Activated CD4-positive, alpha-beta T cell treated with anti-CD3 and anti-CD28 coated beads for 48 hours (primary cell): ENCODE results near the gene USP34.

Experiments
- DNase-seq: peaks from one replicate; pipeline ENCODE4 v3.0.0-alpha.2; 2020

The USP34 gene

DNA sequence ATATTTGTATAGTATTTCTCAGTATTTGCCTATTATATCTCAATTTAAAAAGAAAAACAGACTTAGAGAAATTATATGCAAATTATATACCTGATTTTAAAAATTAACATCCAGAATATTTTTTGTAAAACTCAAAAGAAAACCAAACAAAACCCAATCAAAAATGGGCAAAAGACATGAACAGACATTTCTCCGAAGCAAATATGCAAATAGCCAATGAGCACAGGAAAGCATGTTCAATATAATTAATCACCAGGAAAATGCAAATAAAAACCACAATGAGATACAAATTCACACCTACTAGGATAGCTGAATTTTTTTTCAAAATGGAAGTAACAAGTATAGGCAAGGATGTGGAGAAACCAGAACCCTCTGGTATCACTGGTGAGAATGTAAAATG lies 108.0 kb downstream of the USP34 start:
- DNase-seq, result no peak

DNA sequence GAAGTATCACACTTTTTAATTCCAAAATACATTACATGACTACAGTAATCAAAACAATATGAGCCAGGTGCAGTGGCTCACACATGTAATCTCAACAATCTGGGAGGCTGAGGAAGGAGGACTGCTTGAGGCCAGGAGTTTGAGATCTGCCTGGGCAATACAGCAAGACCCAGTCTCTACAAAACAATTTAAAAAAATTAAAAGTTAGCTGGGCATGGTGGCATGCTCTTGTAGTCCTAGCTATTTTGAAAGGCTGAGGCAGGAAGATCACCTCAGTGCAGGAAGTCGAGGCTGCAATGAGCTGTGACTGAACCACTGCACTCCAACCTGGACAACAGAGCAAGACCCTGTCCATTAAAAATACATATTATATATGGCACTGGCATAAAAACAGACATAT lies 109.8 kb downstream of the USP34 start:
- DNase-seq, result no peak

DNA sequence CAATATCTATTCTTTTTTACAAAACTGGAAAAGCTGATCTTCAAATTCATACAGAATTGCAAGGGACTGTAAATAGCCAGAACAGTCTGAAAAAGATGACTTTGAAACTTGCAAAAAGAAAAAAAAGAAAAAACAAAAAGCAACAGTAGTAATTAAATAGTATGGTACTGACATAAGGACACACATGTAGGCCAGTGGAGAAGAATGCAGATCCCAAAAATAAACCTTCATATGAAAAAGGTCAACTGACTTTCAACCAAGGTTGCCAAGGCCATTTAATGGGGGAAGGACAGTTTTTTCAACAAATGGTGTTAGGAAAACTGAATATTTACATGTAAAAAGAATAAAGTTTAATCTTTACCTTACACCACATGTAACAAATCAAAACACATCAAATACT lies 111.8 kb downstream of the USP34 start:
- no peak for DNase-seq

DNA sequence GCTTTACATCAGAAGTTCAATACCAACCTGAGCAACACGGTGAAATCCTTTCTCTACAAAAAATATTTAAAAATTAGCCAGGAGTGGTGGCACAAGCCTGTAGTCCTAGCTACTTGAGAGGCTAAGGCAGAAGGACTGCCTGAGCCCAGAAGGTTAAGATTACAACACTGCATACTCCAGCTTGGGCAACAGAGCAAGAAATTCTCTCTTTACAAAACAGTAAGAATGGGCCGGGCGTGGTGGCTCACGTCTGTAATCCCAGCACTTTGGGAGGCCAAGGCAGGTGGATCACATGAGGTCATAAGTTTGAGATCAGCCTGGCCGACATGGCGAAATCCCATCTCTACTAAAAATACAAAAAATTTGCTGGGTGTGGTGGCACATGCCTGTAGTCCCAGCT lies 113.2 kb downstream of the USP34 start:
- no peak for DNase-seq

DNA sequence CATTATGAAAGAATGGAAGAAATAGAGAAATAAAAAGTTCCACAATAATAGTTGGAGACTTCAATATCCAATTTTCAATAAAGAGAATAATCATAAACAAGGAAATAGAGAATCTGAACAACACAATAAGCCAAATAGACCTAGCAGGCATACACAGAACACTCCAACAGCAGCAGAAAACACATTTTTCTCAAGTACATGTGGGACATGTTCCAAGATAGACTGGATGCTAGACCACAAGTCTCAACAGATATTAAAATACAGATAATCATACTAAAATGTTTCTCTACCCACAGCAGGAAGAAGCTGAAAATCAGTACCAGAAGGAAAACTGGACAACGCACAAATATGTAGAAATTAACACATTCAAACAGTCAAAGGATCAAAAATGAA lies 113.9 kb downstream of the USP34 start:
- no peak for DNase-seq

DNA sequence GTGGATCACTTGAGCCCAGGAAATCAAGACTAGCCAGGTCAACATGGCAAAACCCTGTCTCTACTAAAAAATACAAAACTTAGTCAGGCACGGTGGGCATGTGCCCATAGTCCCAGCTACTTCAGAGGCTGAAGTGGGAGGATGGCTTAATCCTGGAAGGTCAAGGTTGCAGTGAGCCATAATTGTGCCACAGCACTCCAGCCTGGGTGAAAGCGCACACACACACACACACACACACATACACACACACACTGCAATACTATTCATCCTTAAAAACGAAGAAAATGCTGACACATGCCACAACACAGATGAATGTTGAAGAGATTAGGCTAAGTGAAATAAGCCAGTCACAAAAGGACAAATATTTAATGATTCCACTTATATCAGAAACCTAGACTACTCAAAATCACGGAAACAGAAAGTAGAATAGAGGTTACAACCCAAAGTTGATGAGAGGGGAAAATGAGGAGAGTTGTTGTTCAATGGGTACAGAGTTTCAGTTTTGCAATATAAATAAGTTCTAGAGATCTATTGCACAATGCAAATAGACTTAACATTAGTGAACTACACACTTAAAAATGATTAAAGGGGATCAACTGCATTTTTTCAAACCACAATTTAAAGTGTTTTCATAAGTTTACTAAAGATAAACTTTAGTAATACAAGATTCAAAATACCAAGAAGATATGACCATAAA lies 114.5 kb downstream of the USP34 start:
- DNase-seq, result no peak

DNA sequence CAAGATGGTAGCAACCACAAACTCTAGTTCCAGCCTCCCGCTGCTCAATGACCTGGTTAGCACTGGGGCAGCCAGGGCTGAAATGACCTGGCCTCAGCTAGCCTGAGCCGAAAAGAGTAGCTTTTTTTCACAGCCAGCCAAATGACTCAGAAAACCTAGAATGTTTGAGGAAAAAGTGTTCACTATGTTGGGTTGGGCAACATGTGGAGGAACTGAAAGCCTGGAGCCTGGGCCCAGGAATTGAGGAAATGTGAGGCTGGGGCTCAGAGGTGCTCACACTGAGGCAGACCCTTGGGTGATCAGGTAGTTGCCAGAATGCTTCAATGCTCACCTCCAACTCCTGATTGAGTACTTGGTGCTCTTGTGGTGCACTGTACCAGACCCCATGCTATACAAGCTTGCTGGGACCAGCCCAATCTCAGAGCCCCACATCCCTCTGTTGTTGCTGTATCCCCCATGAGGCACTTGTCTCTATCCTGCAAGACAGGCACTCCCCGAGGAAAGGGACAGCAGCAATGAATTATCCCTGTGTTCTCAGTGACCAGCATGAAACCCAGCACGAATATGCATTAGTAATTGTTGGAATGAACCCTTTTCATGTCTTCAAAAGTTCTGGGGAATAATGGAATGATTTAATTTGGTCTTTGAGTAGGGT lies 116.2 kb downstream of the USP34 start:
- no peak for DNase-seq

DNA sequence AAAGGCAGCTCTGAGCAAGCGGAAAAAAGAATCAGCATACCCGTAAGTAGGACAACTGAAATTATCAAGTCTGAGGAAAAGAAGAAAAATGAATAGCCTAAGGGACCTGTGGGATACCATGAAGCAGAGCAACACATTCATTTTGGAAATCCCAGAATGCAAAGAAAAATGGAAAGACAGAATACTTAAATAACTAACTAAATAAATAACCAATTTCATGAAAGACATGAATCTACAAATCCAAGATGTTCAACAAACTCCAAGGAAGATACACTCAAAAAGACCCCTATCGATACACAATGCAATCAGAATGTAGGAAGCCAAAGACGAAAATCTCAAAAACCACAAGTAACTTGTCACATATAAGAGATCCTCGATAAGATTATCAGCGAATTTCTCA lies 117.0 kb downstream of the USP34 start:
- DNase-seq, result no peak

DNA sequence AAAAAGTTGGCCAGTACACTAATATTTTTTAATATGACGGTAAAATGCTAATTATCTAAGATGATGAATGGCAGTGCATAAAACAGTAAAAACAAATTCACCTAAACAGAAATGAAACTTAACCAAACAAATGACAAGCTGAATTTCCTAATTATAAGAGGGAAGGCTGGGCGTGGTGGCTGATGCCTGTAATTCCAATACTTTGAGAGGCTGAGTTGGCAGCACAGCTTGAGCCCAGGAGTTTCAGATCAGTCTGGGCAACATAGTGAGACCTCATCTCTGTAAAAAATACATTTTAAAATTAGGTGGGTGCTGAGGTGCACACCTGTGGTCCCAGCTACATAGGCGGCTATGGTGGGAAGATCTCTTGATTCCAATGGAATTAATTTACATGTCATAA lies 120.1 kb downstream of the USP34 start:
- no peak for DNase-seq

DNA sequence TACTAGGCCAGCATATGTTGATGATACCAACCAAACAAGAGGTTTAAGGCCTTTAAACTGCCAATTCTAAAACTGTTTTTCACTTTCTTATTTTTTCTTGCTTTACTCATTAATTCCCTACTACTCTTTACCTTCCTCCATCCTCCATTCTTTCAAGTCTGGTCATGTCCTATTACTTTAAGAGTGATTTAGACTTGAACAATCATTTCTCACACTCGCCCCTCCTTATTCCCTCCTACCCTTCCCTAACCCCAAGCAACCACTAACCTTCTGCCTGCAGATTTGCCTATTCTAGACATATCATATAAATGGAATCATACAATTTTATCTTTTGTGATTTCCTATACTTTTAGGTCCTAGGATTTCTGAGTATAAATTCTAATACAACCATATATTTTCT lies 127.7 kb downstream of the USP34 start:
- no peak for DNase-seq

DNA sequence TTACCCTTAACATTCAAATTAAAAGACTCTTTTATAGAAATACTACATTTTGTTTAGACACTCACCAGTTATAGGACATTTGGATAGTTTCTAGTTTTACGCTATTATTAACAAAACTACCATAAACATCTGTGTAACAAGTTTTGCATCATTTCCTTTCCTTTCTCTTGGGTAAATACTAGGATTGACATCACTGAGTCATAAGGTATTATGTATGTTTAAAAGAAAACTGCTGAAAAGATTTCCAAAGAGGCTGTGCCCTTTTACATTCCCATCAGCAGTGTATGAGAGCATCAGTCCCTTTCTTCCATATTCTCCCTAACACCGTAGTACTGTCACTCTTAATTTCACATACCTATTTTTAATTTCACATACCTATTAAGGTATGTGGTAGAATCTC lies 130.6 kb downstream of the USP34 start:
- DNase-seq, result no peak

DNA sequence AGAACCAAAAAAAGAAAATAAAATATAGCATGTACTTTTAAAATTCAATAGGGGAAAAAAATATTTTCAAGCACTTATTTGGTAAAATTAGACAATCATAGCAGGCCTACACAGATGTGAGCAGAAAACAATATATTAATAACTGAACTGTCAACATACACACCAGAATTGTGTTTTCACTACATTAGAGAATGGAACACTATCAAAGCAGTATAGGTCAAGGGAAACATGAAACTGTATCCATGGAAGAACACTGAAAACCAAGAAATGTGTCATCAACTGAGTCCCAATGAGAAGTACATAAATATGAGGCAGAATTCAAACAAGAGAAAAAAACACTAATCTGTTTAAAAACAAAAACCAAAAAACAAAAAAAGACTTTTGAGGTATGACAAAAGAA lies 132.4 kb downstream of the USP34 start:
- DNase-seq, result no peak

DNA sequence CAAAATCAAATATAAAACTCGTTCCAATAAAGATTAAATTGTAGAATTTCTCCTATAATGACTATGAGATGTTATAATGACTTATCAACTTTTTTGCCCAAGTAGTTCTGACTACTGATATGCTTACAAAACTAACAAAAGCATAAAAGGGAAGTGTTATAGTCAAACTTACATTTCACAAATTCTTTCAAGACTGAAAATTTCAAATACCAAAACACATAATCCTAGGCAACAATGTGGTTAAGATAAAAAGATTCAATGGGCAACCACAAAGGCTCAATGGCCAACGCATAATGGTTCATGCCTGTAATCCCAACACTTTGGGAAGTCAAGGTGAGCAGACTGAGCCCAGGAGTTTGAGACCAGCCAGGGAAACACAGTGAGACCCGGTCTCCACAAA lies 135.7 kb downstream of the USP34 start:
- DNase-seq, result no peak

DNA sequence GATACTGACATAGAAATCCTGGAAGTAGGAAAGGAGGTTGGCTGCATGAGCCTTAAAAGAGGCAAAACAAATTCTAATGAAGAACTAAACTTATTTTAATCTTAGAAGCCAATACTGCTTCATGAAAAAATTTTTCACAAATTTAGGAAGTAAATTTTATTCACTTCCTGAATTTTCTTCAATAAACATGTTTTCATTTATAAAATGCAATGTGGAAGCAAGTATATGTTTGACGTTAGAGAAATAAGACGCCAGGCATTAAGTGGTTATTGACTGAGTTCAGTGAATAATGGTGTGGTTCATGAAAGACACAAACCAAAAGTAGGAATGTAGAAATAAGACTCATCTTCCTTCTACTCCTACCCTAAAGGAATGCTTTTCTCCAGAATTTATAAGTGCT lies 136.4 kb downstream of the USP34 start:
- DNase-seq, result no peak

DNA sequence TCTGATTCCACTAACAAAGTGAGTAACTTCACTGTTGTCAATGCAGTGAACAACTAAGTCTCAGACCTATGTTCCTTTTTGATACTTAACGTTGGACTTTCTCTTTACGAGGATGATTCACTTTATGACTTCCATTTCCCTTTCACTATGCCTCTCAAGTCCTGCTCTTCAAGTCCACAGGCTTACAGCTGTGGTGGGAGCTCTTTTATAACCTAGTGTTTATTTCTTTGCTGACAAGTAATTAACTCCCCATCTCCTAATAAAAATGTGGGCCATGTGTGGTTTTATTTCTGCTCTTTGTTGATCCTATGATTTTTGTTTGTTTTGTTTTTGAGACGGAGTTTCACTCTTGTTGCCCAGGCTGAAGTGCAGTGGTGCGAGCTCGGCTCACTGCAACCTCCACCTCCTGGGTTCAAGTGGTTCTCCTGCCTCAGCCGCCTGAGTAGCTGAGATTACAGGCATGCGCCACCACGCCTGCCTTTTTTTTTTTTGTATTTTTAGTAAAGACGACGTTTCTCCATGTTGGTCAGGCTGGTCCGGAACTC lies 142.1 kb downstream of the USP34 start:
- no peak for DNase-seq

DNA sequence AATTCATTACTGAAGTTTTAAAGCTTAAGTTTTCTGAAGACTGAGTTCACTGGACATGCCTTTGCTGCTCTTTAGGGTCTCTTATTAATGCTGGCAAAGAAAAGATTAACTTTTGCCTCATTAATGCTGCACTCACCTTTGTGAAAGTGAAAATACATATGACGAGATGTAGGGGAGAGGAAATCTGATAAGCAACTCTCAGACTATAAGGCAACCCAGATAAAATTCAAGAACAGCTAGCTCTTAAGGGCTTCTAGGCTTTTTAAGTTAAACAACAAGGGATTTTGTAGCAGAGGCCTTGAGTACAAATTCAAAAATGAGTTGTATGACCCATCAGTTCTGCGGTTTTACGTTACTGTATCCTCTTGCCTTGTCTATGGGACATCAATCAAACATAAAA lies 143.7 kb downstream of the USP34 start:
- DNase-seq, result no peak

DNA sequence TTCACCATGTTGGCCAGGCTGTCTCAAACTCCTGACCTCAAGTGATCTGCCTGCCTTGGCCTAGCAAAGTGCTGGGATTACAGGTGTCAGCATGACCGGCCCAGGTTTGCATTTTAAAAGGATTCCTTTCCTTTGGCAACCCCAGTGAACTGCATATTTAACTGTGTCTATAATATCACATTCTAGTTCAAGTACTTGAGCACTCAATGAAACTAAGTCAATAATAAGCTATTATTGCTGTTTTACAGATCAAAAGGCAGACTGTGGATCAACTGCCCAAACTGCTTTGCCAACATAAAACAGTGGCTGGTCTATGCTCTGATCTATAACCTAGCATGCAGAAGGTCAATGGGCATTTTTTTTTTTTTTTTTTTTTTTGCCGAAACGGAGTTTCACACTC lies 144.5 kb downstream of the USP34 start:
- no peak for DNase-seq

DNA sequence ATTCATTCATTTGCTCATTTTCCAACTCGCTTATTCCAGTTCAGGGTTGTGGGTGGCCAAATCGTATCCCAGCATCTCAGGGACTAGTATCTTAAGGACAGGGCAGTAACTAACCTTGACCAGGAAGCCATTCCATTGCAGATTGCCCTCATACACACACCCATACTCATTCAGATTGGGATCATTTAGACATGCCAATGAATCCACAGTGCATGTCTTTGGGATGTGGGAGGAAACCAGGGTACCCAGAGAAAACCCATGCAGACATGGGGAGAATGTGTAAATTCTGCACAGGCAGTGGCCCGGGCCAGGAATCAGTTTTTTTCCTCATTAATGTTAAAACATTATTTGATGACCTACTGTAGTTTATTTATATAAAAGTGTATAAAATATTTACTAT lies 150.7 kb downstream of the USP34 start:
- DNase-seq, result no peak

DNA sequence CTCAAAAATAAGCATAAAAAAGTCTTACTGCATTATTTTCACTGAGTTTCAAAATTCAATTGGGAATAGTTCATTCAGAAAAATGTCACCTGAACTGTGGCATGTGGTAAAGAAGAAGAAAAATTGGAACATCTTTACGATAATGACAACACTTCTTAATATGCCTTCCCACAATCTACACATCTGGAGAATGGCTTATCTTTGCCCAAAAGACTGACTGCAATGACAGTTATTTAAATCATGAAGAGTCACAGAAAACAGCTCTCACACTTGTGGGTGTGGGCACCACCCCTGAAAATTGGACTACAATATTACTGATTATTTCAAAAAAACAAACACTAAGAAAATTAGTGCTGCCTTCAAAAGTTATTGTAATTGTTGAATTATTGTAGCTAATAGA lies 152.3 kb downstream of the USP34 start:
- no peak for DNase-seq

DNA sequence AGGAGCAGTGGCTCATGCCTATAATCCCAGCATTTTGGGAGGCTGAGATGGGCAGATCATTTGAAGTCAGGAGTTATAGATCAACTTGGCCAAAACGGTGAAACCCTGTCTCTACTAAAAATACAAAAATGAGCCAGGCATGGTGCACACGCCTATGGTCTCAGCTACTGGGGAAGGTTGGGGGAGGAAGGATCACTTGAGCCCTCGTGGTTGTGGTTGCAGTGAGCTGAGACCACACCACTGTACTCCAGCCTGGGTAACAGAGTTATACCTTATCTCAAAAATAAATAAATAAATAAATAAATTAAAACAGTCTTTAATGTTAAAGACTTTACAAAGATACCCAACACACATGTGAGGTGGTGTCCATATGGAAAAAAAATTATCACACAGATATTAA lies 174.9 kb downstream of the USP34 start:
- DNase-seq, result no peak

DNA sequence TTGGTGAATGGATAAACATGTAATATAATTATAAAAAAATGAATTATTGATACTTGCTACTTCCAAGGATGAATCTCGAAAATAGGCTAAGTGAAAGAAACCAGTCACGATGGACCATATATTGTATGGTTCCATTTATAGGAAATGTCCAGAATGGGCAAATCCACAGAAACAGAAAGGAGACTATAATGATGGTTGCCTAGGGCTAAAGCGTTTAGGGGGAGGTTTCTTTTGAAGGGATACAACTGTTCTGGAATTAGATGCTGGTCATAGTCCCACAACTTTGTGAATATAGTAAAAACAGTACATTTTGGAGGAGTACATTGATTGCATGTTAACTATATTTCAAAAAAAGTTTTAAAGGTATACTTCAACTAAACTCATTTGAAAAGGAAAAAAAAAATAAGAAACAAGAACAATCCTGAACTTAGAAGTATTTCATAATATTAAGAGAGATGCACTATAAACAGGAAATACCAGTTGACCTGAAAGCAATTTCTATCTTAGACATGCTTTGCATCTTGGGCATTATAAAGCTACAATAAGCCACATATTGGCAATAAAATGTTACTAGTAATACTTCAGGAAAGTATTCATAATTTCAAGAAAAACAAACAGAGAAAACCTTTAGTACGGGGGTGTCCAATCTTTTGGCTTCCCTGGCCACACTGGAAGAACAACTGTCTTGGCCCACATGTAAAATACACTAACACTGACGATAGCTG lies 178.9 kb downstream of the USP34 start:
- no peak for DNase-seq

DNA sequence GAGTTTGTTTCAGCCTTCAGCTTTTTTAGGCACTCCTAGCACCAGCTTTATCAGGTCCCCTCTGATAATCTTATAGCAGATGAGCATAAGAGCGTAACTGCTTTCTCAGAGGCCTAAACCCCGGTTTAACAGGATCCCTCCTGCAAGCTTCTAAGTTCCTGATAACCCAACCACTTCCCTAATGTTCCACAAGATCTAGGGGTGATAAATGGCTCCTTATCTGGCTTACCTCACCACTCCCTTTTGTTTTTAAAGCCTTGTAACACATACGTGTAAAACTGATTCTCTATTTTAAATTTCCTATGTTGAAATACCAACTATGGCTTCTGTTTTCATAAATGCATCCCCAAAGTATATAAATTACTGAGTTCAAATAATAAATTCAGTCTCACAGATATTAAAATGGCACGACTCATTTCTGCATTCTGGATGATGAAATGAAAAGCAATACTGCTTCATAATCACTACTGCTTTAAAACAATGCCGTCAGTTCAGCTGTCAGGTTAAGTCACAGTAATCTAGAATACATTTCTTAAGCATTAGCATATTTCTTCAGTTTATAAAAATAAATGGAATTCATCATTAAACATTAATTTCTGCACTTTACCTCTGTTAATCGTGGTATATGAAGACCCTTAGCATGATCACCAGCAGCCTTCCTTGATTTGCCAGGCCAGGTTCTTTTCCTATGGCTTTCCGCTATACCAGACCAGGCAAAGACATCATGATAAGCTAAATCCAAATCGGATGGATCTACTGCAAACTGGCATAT lies 182.6 kb downstream of the USP34 start:
- no peak for DNase-seq

DNA sequence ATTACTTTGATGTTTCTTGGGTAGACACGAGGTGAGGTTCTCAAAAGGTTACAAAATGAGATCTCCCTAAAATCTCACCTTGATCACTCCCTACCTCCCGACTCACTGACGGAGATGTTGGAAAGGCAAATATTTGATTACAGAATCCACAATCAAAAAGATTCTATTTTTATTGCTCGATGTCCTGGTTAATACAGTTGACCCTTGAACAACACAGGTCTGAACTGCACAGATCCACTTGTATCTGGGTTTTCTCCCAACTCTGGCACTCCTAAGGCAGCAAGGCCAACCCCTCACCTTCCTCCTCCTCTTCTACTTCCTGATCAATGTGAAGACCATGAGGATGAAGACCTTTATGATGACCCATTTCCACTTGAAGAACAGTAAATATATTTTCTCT lies 183.6 kb downstream of the USP34 start:
- no peak for DNase-seq
